ENCODE results near the gene COL27A1. TPM values are rescaled to one million over a fixed set of nuclear protein-coding genes. Genes with fewer than 3 reads are reported as not detected.

Gene COL27A1
- total and polyA plus RNA-seq, 9 of the 15 experiments (the other 6 are each of a cell fraction or from before 2014, with no cell fraction given), result 0.07 TPM; not detected in 8

DNA sequence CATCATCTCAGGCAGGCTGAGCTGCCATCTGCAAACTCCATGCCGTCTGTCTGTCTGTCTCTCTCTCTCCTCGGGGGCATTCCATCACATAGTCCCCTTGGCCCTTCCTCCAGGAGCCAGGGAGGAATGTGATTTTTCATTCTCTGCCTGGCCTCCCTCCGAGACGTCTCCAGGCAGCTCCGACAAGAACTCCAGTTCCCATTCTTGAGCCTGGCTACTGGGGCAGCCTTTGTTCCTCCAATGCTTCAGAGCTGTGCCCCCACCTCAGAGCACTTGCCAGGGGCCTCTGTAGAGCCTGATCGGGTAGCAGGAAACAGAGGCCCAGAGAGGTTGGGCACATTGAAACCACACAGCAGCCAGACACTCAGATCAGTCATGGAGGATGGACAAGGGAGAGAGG is 74.0 kb downstream of the COL27A1 start:
- 0% methylated on average over 6 of the region's 6 CpGs for WGBS (ENCODE audit: insufficient coverage, low coverage, missing lambda C conversion rate)
- no peak for ATAC-seq

More for the DNA sequence above, 74.0 kb downstream of the COL27A1 start:
- FAIRE-seq (no peak), DNase-seq (ENCODE audit: extremely low read depth in 1 of 4, low spot score in 3 of 4) (no peak)
- TF ChIP-seq RAD21 (CRISPR knock-in tag; conservative IDR thresholded peaks at IDR 0.05 in 1 of 2, IDR thresholded peaks at IDR 0.05 in 1 of 2), result no peak
- TF ChIP-seq SMARCB1 (IDR thresholded peaks at IDR 0.05; ENCODE audit: insufficient read length, low read depth), result no peak
- no peak for TF ChIP-seq SP2 (IDR thresholded peaks at IDR 0.05; ENCODE audit: extremely low read depth, low read depth, low read length, poor library complexity, severe bottlenecking)
- no peak for TF ChIP-seq ZNF134 (CRISPR knock-in tag; conservative IDR thresholded peaks at IDR 0.05)
- TF ChIP-seq, protein P1, sequence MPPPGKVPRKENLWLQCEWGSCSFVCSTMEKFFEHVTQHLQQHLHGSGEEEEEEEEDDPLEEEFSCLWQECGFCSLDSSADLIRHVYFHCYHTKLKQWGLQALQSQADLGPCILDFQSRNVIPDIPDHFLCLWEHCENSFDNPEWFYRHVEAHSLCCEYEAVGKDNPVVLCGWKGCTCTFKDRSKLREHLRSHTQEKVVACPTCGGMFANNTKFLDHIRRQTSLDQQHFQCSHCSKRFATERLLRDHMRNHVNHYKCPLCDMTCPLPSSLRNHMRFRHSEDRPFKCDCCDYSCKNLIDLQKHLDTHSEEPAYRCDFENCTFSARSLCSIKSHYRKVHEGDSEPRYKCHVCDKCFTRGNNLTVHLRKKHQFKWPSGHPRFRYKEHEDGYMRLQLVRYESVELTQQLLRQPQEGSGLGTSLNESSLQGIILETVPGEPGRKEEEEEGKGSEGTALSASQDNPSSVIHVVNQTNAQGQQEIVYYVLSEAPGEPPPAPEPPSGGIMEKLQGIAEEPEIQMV (tag; conservative IDR thresholded peaks at IDR 0.05; ENCODE audit: low read depth), result no peak
- TF ChIP-seq SMAD2 (IDR thresholded peaks at IDR 0.05; ENCODE audit: low read depth, low read length), result no peak
- no peak for TF ChIP-seq ZNF398 (CRISPR knock-in tag; IDR thresholded peaks at IDR 0.05)
- TF ChIP-seq NFIC (IDR thresholded peaks at IDR 0.05), result no peak
- TF ChIP-seq ZNF24 (IDR thresholded peaks at IDR 0.05), result no peak
- TF ChIP-seq NEUROD1 (IDR thresholded peaks at IDR 0.05; ENCODE audit: borderline replicate concordance, low read depth, low read length, partially characterized antibody), result no peak
- no peak for TF ChIP-seq HDAC2 (IDR thresholded peaks at IDR 0.05)
- TF ChIP-seq MCM5 (IDR thresholded peaks at IDR 0.05; ENCODE audit: low read depth), result no peak
- TF ChIP-seq, protein P2, sequence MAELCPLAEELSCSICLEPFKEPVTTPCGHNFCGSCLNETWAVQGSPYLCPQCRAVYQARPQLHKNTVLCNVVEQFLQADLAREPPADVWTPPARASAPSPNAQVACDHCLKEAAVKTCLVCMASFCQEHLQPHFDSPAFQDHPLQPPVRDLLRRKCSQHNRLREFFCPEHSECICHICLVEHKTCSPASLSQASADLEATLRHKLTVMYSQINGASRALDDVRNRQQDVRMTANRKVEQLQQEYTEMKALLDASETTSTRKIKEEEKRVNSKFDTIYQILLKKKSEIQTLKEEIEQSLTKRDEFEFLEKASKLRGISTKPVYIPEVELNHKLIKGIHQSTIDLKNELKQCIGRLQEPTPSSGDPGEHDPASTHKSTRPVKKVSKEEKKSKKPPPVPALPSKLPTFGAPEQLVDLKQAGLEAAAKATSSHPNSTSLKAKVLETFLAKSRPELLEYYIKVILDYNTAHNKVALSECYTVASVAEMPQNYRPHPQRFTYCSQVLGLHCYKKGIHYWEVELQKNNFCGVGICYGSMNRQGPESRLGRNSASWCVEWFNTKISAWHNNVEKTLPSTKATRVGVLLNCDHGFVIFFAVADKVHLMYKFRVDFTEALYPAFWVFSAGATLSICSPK (IDR thresholded peaks at IDR 0.05; ENCODE audit: borderline replicate concordance), result no peak
- TF ChIP-seq ZNF212 (CRISPR knock-in tag; IDR thresholded peaks at IDR 0.05), result no peak
- no peak for TF ChIP-seq BCL6 (CRISPR knock-in tag; IDR thresholded peaks at IDR 0.05)
- no peak for TF ChIP-seq HMG20B (CRISPR knock-in tag; IDR thresholded peaks at IDR 0.05)
- no peak for TF ChIP-seq ZNF395 (CRISPR knock-in tag; IDR thresholded peaks at IDR 0.05)
- no peak for TF ChIP-seq BRD9 (IDR thresholded peaks at IDR 0.05; ENCODE audit: low read depth, partially characterized antibody)
- intact Hi-C loops (cut with micrococcal nuclease), result no loop called here
- H3K4me2 ChIP-seq (ENCODE audit: insufficient read depth, low read length), result no peak overlapping the region
- no TSS peak for BruUV-seq (replicated peaks)
- H3K9me1 ChIP-seq (ENCODE audit: control insufficient read depth, insufficient read depth, low read length), result no peaks in the 10 kb centered on the region
- peaks cover 11 to 85% of the 10 kb centered on the region in 2 experiments; a peak in 4 of 5 replicates for H3K27me3 ChIP-seq (ENCODE audit: control insufficient read depth in 2 of 2, insufficient read depth in 2 of 2, low read length in 2 of 2)
- H3K4me3 ChIP-seq, result no peak overlapping the region
- no peaks in the 10 kb centered on the region for H3K79me2 ChIP-seq (ENCODE audit: control insufficient read depth, insufficient read depth, low read length)
- ChIA-PET CTCF (ENCODE audit: low intra/inter-chr PET ratio) (no interaction called here), POLR2A (no interaction called here)
- no peak overlapping the region for H3K27ac ChIP-seq (ENCODE audit: extremely low read depth, low read depth, low read length)
- peaks cover 4% of the 10 kb centered on the region; the same call in 1 of the 2 replicates for H4K20me1 ChIP-seq (replicated peaks; ENCODE audit: control insufficient read depth, insufficient read depth, low read length)
- in situ Hi-C loops (cut with MboI), result no loop called here
- H3K36me3 ChIP-seq (ENCODE audit: control insufficient read depth, insufficient read depth, low read length), result no peaks in the 10 kb centered on the region
- no peaks in the 10 kb centered on the region for H3K9me3 ChIP-seq (replicated peaks; ENCODE audit: control insufficient read depth, insufficient read depth, low read depth, low read length)
- H3K4me1 ChIP-seq (replicated peaks in 1 of 2; ENCODE audit: control insufficient read depth in 2 of 2, insufficient read depth in 2 of 2, low read length in 2 of 2), result no peaks in the 10 kb centered on the region
- H2AFZ ChIP-seq (ENCODE audit: low read depth, low read length), result no peak overlapping the region
- H3K9ac ChIP-seq (ENCODE audit: insufficient read depth in 1 of 2, low read depth in 2 of 2, low read length in 2 of 2), result no peak overlapping the region

Measured in K562 (cell line).